Body of pancreas (tissue), 4 donors: ENCODE data around the gene PLXNB3.

ENCODE experiments used
- POLR2A ChIP-seq, 3 donors: fragments of 450-650 bp; IDR thresholded peaks; one replicate each; pipeline ENCODE4 v1.6.1; 2016; ENCODE audit warnings: antibody characterized with exemption in 3 of 3, mild to moderate bottlenecking in 2 of 3
- TF ChIP-seq, protein P1 (sequence below), 7 experiments: fragments of 450-650 bp in 4 of 7; fragments of 200-600 bp in 3 of 7; sonication (generic) in 3 of 7; IDR thresholded peaks; one replicate each; pipeline ENCODE4 v1.5.1; 2016 to 2019; ENCODE audit warnings: antibody characterized with exemption in 7 of 7

DNA sequence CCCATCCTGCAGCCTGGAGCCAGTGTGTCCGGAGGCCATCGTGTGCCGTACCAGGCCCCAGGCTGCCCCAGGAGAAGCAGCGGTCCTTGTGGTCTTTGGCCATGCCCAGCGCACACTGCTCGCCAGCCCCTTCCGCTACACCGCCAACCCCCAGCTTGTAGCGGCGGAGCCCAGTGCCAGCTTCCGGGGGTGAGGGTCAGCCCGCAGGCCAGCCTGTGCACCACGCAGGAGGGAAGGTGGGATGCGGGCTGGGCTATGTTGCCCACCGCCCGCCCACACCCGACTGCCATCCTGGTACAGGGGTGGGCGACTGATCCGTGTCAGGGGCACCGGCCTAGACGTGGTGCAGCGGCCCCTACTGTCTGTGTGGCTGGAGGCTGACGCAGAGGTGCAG is 9.2 kb downstream of the PLXNB3 start:
- TF ChIP-seq, protein P1, sequence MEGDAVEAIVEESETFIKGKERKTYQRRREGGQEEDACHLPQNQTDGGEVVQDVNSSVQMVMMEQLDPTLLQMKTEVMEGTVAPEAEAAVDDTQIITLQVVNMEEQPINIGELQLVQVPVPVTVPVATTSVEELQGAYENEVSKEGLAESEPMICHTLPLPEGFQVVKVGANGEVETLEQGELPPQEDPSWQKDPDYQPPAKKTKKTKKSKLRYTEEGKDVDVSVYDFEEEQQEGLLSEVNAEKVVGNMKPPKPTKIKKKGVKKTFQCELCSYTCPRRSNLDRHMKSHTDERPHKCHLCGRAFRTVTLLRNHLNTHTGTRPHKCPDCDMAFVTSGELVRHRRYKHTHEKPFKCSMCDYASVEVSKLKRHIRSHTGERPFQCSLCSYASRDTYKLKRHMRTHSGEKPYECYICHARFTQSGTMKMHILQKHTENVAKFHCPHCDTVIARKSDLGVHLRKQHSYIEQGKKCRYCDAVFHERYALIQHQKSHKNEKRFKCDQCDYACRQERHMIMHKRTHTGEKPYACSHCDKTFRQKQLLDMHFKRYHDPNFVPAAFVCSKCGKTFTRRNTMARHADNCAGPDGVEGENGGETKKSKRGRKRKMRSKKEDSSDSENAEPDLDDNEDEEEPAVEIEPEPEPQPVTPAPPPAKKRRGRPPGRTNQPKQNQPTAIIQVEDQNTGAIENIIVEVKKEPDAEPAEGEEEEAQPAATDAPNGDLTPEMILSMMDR (IDR thresholded peaks at IDR 0.05), result no peak
- no peak for TF ChIP-seq POLR2A (IDR thresholded peaks at IDR 0.05)
